Brain microvascular endothelial cell (primary cell): ENCODE data around the gene MRPL51.
A peak's percentile ranks its signal among the peaks of the same experiment; 100 is the strongest.

ENCODE experiments used
- DNase-seq: peaks from one replicate; pipeline ENCODE4 v3.0.0-alpha.2; 2020
- H3K27ac ChIP-seq: fragments of 250-450 bp; sonication (Bioruptor Pico); 2 replicates; pipeline ENCODE4 v1.5.1; 2020; ENCODE audit warnings: mild to moderate bottlenecking, moderate library complexity
- H3K27me3 ChIP-seq: fragments of 250-450 bp; sonication (Bioruptor Pico); replicated peaks from 2 replicates; pipeline ENCODE4 v1.5.1; 2020; ENCODE audit warnings: mild to moderate bottlenecking
- H3K36me3 ChIP-seq: fragments of 250-450 bp; sonication (Bioruptor Pico); replicated peaks from 2 replicates; pipeline ENCODE4 v1.5.1; 2020; ENCODE audit warnings: mild to moderate bottlenecking
- H3K4me3 ChIP-seq: 2 replicates; pipeline ENCODE4 v1.5.1; 2011; ENCODE audit warnings: low read depth, mild to moderate bottlenecking, control low read depth, low read length, moderate library complexity
- CTCF ChIP-seq: IDR thresholded peaks from 2 replicates; pipeline ENCODE4 v1.5.1; 2011; ENCODE audit warnings: low read depth, mild to moderate bottlenecking, moderate library complexity, low read length, control low read depth, inconsistent platforms; ENCODE audit errors: missing control alignments
- in situ Hi-C: cut with HindIII; loops from 2 replicates; pipeline ENCODE4 v1.10.0; 2017; ENCODE audit warnings: low sequenced_read_pairs, low pct_ligation_motif_present

MRPL51 gene

DNA sequence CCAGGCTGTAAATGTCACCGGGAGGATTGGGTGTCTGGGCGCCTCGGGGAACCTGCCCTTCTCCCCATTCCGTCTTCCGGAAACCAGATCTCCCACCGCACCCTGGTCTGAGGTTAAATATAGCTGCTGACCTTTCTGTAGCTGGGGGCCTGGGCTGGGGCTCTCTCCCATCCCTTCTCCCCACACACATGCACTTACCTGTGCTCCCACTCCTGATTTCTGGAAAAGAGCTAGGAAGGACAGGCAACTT, 42.6 kb upstream of the MRPL51 start:
- Histone ChIP-seq H3K27ac (peak overlapping the region; percentile 92), H3K4me3 (peak overlapping the region; percentile 99), H3K36me3 (peaks cover 45% of the 10 kb centered on the region), H3K27me3 (no peaks in the 10 kb centered on the region)
- DNase-seq = no peak
- in situ Hi-C loops = no loop called here
- TF ChIP-seq CTCF = no peak

- peak; percentile 1 for TF ChIP-seq CTCF
- Histone ChIP-seq H3K36me3 (peaks cover 48% of the 10 kb centered on the region), H3K4me3 (peak overlapping the region; percentile 99), H3K27me3 (no peaks in the 10 kb centered on the region), H3K27ac (peak overlapping the region; percentile 92)
- no peak for DNase-seq
- in situ Hi-C loops = no loop called here
Observed at GRCh38 chr12:6534945-6535696, 42.1 kb upstream of the MRPL51 start.

DNA sequence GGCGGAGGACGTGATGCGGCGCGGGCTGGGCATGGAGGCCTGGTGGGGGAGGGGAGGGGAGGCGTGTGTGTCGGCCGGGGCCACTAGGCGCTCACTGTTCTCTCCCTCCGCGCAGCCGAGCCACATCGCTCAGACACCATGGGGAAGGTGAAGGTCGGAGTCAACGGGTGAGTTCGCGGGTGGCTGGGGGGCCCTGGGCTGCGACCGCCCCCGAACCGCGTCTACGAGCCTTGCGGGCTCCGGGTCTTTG, 41.6 kb upstream of the MRPL51 start:
- Histone ChIP-seq H3K36me3 (peaks cover 51% of the 10 kb centered on the region), H3K27ac (peak overlapping the region; percentile 92), H3K27me3 (no peaks in the 10 kb centered on the region), H3K4me3 (peak overlapping the region; percentile 99)
- DNase-seq = no peak
- no peak for TF ChIP-seq CTCF
- in situ Hi-C loops = no loop called here

- Histone ChIP-seq H3K36me3 (peaks cover 56% of the 10 kb centered on the region), H3K27me3 (no peaks in the 10 kb centered on the region), H3K27ac (peak within 1 kb of the TSS; percentile 92), H3K4me3 (peak within 1 kb of the TSS; percentile 99)
- DNase-seq = peak; percentile 93
- in situ Hi-C loops = no loop called here
- TF ChIP-seq CTCF = no peak
Observed at GRCh38 chr12:6533923-6534694, 41.0 kb upstream of the MRPL51 start, which contains the start of gene GAPDH. Gene GAPDH (plus strand): TSS chr12:6534517. CDS start chr12:6534833, 316 bp downstream.

DNA sequence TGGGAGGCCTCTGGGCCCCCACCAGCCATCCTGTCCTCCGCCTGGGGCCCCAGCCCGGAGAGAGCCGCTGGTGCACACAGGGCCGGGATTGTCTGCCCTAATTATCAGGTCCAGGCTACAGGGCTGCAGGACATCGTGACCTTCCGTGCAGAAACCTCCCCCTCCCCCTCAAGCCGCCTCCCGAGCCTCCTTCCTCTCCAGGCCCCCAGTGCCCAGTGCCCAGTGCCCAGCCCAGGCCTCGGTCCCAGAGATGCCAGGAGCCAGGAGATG, 40.5 kb upstream of the MRPL51 start:
- peak overlapping the region; percentile 99 for H3K4me3 ChIP-seq
- peaks cover 55% of the 10 kb centered on the region for H3K36me3 ChIP-seq
- H3K27ac ChIP-seq = peak overlapping the region; percentile 92
- H3K27me3 ChIP-seq = no peaks in the 10 kb centered on the region
- DNase-seq = no peak
- TF ChIP-seq CTCF = no peak
- in situ Hi-C loops = no loop called here

GRCh38 chr12:6532927-6533652, 40.0 kb upstream of the MRPL51 start:
- peak overlapping the region; percentile 99 for H3K4me3 ChIP-seq
- no peak for TF ChIP-seq CTCF
- H3K27me3 ChIP-seq = no peaks in the 10 kb centered on the region
- peak overlapping the region; percentile 92 for H3K27ac ChIP-seq
- DNase-seq = no peak
- peaks cover 55% of the 10 kb centered on the region for H3K36me3 ChIP-seq
- in situ Hi-C loops = no loop called here
